IMR-90 (cell line): ENCODE measurements around the gene NAGLU. TPM values are rescaled to one million over a fixed set of nuclear protein-coding genes. Genes with fewer than 3 reads are reported as not detected.
A peak's percentile ranks its signal among the peaks of the same experiment; 100 is the strongest.

Source experiments
- ATAC-seq: fragments of 200-7000 bp; cut with Tn5 transposase; 2 replicates; pipeline ENCODE4 v1.9.1; 2020; ENCODE audit warnings: low read depth, mild to moderate bottlenecking, moderate library complexity
- BruUV-seq: library from RNA; stranded (reverse); fragments of 400-500 nt; replicated peaks from 2 replicates; lab custom pipeline; 2021; lab: Mats Ljungman, UMichigan
- CTCF ChIA-PET: fragments of 300-600 bp; formaldehyde crosslinking; extraction: SDS; loops from one replicate; lab custom pipeline; 2021; ENCODE audit warnings: antibody characterized with exemption; lab: Yijun Ruan, JAX
- POLR2A ChIA-PET: fragments of 300-600 bp; sonication (Branson Sonifier 250); formaldehyde crosslinking; loops from one replicate; lab custom pipeline; 2022; ENCODE audit warnings: antibody characterized with exemption; ENCODE audit not compliant: unreplicated experiment; lab: Charles Lee
- DNase-seq: peaks from one replicate; pipeline ENCODE4 v3.0.0; 2013
- H2AFZ ChIP-seq: replicated peaks from 2 replicates; pipeline ENCODE3; 2013; ENCODE audit warnings: low read length, mild to moderate bottlenecking; ENCODE audit not compliant: poor library complexity
- H2AK5ac ChIP-seq: 2 replicates; pipeline ENCODE4 v1.6.1; 2013; ENCODE audit warnings: low read depth, low read length, inconsistent platforms
- H2AK9ac ChIP-seq: replicated peaks from 2 replicates; pipeline ENCODE3; 2013; ENCODE audit warnings: mild to moderate bottlenecking, low read depth, low read length, moderate library complexity; ENCODE audit not compliant: poor library complexity
- H2BK120ac ChIP-seq: 2 replicates; pipeline ENCODE4 v1.6.1; 2013; ENCODE audit warnings: low read depth, low read length, inconsistent platforms
- H2BK15ac ChIP-seq: 3 replicates; pipeline ENCODE4 v1.6.1; 2013; ENCODE audit warnings: low read depth, low read length, inconsistent platforms
- H2BK20ac ChIP-seq: 2 replicates; pipeline ENCODE4 v1.6.1; 2013; ENCODE audit warnings: low read depth, mild to moderate bottlenecking, inconsistent platforms, low read length, moderate library complexity
- H2BK5ac ChIP-seq: 2 replicates; pipeline ENCODE4 v1.6.1; 2013; ENCODE audit warnings: mild to moderate bottlenecking, low read depth, low read length, inconsistent platforms; ENCODE audit not compliant: poor library complexity, severe bottlenecking
- H3K14ac ChIP-seq: replicated peaks from 2 replicates; pipeline ENCODE4 v1.6.1; 2013; ENCODE audit warnings: low read depth, low read length, inconsistent platforms
- H3K18ac ChIP-seq: 2 replicates; pipeline ENCODE4 v1.6.1; 2013; ENCODE audit warnings: low read depth, low read length, control low read depth
- H3K23ac ChIP-seq: 2 replicates; pipeline ENCODE4 v1.6.1; 2013; ENCODE audit warnings: low read depth, low read length, inconsistent platforms
- H3K27ac ChIP-seq: 2 replicates; pipeline ENCODE4 v1.5.1; 2013; ENCODE audit warnings: mild to moderate bottlenecking, control low read depth, low read length; ENCODE audit not compliant: insufficient read depth
- H3K27me3 ChIP-seq: 2 replicates; pipeline ENCODE4 v1.6.1; 2013; ENCODE audit warnings: low read length; ENCODE audit not compliant: control insufficient read depth, insufficient read depth
- H3K36me3 ChIP-seq: 2 replicates; pipeline ENCODE4 v1.6.1; 2013; ENCODE audit warnings: low read length, mixed read lengths; ENCODE audit not compliant: control insufficient read depth, insufficient read depth
- H3K4ac ChIP-seq: 2 replicates; pipeline ENCODE4 v1.6.1; 2013; ENCODE audit warnings: low read depth, low read length, inconsistent platforms
- H3K4me1 ChIP-seq: 2 replicates; pipeline ENCODE4 v1.6.1; 2013; ENCODE audit warnings: low read length, mixed read lengths; ENCODE audit not compliant: control insufficient read depth, insufficient read depth
- H3K4me2 ChIP-seq: 2 replicates; pipeline ENCODE4 v1.6.1; 2013; ENCODE audit warnings: low read depth, mild to moderate bottlenecking, control low read depth, low read length, moderate library complexity
- H3K4me3 ChIP-seq: 2 replicates; pipeline ENCODE4 v1.5.1; 2013; ENCODE audit warnings: low read depth, mild to moderate bottlenecking, control low read depth, low read length, moderate library complexity; ENCODE audit not compliant: insufficient read depth
- H3K56ac ChIP-seq: 2 replicates; pipeline ENCODE4 v1.6.1; 2013; ENCODE audit warnings: low read length, inconsistent platforms; ENCODE audit not compliant: insufficient read depth; ENCODE audit errors: extremely low read depth
- H3K79me1 ChIP-seq, 2 experiments: 2 replicates each; pipeline ENCODE4 v1.6.1; 2013; ENCODE audit warnings: low read length in 2 of 2, inconsistent platforms in 1 of 2, low read depth in 1 of 2
- H3K9ac ChIP-seq: 2 replicates; pipeline ENCODE4 v1.6.1; 2013; ENCODE audit warnings: low read depth, low read length, control low read depth
- H3K9me1 ChIP-seq: 2 replicates; pipeline ENCODE4 v1.6.1; 2013; ENCODE audit warnings: low read length, inconsistent platforms; ENCODE audit not compliant: insufficient read depth
- H3K9me3 ChIP-seq: 2 replicates; pipeline ENCODE4 v1.6.1; 2013; ENCODE audit warnings: low read length; ENCODE audit not compliant: control insufficient read depth, insufficient read depth
- H4K20me1 ChIP-seq: 2 replicates; pipeline ENCODE4 v1.6.1; 2013; ENCODE audit warnings: low read length, inconsistent platforms; ENCODE audit not compliant: insufficient read depth
- H4K5ac ChIP-seq: 2 replicates; pipeline ENCODE4 v1.6.1; 2013; ENCODE audit warnings: mild to moderate bottlenecking, low read depth, low read length, control low read depth
- H4K8ac ChIP-seq, 2 experiments: 2 replicates each; pipeline ENCODE4 v1.6.1; 2013; ENCODE audit warnings: low read depth in 2 of 2, low read length in 2 of 2, control low read depth in 1 of 2, inconsistent platforms in 1 of 2
- H4K91ac ChIP-seq: 2 replicates; pipeline ENCODE4 v1.6.1; 2013; ENCODE audit warnings: low read depth, low read length, inconsistent platforms; ENCODE audit not compliant: insufficient read depth
- FOS ChIP-seq: fragments of 150-350 bp; IDR thresholded peaks from 2 replicates; pipeline ENCODE4 v1.6.1; 2016; ENCODE audit warnings: low read depth, low read length
- POLR2A ChIP-seq: IDR thresholded peaks from 2 replicates; pipeline ENCODE4 v1.6.1; 2012; ENCODE audit warnings: mild to moderate bottlenecking, low read depth, low read length
- WGBS, 2 experiments: methylation state at CpG; one replicate each; pipeline versions ENCODE4 v1.1.5 to v1.1.7; 2013; ENCODE audit warnings: missing lambda C conversion rate in 2 of 2; ENCODE audit not compliant: insufficient read length in 1 of 2; ENCODE audit errors: extremely low coverage in 2 of 2; 5-methylcytosine and 5-hydroxymethylcytosine counted together
- dilution Hi-C: fragments of 300-500 bp; cut with HindIII; formaldehyde crosslinking; loops from one replicate; pipeline ENCODE4 v1.14.3; 2018; ENCODE audit warnings: low sequenced_read_pairs; ENCODE audit not compliant: unreplicated experiment
- in situ Hi-C: fragments of 300-500 bp; cut with MboI; formaldehyde crosslinking; loops from 3 replicates; pipeline ENCODE4 v1.14.3; 2019; ENCODE audit warnings: low sequenced_read_pairs, inconsistent platforms, mixed read lengths
- intact Hi-C: fragments of 100-400 bp; cut with micrococcal nuclease; formaldehyde crosslinking; loops from 2 replicates; pipeline ENCODE4 v1.10.0; 2022
- polyA plus RNA-seq, 3 experiments: library from polyadenylated mRNA; depleted of rRNA; stranded (reverse); fragments of >200 nt; gene quantifications; 2 replicates each; pipeline ENCODE4 v1.2.3, GENCODE V29; 2012; ENCODE audit warnings: low replicate concordance in 1 of 3
- total RNA-seq: library from RNA; depleted of rRNA; stranded (reverse); fragments of >200 nt; gene quantifications from 2 replicates; pipeline ENCODE4 v1.2.3, GENCODE V29; 2012

Gene NAGLU
- total and polyA plus RNA-seq, 2 of the 4 experiments (the other 2 are of a cell fraction) = 6.5 to 29.2 TPM

DNA sequence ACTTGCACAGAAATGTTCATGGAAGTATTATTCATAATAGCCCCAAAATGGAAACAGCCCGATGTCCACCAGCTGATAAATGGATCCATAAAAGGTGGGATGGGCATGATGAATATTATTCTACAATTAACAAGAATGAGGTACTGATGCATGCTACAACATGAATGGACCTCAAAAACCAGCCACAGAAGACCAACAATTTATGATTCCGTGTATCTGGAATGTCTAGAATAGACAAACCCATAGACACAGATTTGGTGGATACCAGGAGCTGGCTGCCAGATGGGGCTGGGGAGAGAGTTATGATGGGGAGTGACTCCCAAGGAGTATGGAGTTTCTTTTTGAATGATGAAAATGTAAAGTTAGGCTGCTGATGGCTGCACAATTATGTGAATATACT, 10.8 kb upstream of the NAGLU start:
- H2BK120ac ChIP-seq = peak overlapping the region; percentile 90
- no CpG with 5 or more reads among the region's 2 CpGs for WGBS, 2 experiments
- peak overlapping the region; percentile 84 for H2BK5ac ChIP-seq
- H2AFZ ChIP-seq = no peak overlapping the region
- peak overlapping the region; percentile 90; the same call in 1 of the 2 replicates for H2BK20ac ChIP-seq
- peak overlapping the region; percentile 31; the same call in 1 of the 2 replicates for H4K91ac ChIP-seq
- H3K27ac ChIP-seq = no peak overlapping the region; the same call in 1 of the 2 replicates
- H4K5ac ChIP-seq = no peak overlapping the region
- BruUV-seq = no TSS peak
- dilution Hi-C loops = no loop called here
- no peaks in the 10 kb centered on the region for H4K20me1 ChIP-seq
- H3K9me3 ChIP-seq = no peaks in the 10 kb centered on the region
- peaks cover 2% of the 10 kb centered on the region; the same call in 1 of the 2 replicates for H3K36me3 ChIP-seq
- H2AK9ac ChIP-seq = no peak overlapping the region
- ChIA-PET POLR2A (interaction anchor here (0.5 kb wide), 1 partner anchor 342 kb away, joined by 3 read pairs; no protein-coding TSS in a partner anchor), CTCF (interaction anchor here (0.9 kb wide), 1 partner anchor 344 kb away, joined by 3 read pairs; the partner anchor contains the start of gene KCNH4)
- peaks cover 37% of the 10 kb centered on the region for H3K4me1 ChIP-seq
- no peak overlapping the region for H3K4me3 ChIP-seq
- peak; percentile 28 for ATAC-seq
- H4K8ac ChIP-seq = peak overlapping the region; percentile 30 to 47
- H3K9ac ChIP-seq = no peak overlapping the region
- peak overlapping the region; percentile 16; the same call in 1 of the 2 replicates for H3K4me2 ChIP-seq
- H3K9me1 ChIP-seq = peaks cover 28% of the 10 kb centered on the region
- H3K79me1 ChIP-seq = peaks cover 9 to 37% of the 10 kb centered on the region in 2 experiments; a peak in 3 of 4 replicates
- peak overlapping the region; percentile 57; the same call in 1 of the 2 replicates for H2AK5ac ChIP-seq
- peak overlapping the region; percentile 44; the same call in 2 of the 3 replicates for H2BK15ac ChIP-seq
- H3K27me3 ChIP-seq = no peaks in the 10 kb centered on the region
- intact Hi-C loops = loop anchor here (5.0 to 10.0 kb wide), 3 partner anchors 303 to 563 kb away; no protein-coding TSS in a partner anchor
- peak overlapping the region; percentile 92; the same call in 1 of the 2 replicates for H3K4ac ChIP-seq
- no peak overlapping the region for H3K56ac ChIP-seq
- H3K14ac ChIP-seq = peak overlapping the region; percentile 81; the same call in 1 of the 2 replicates
- H3K18ac ChIP-seq = peak overlapping the region; percentile 19; the same call in 1 of the 2 replicates
- H3K23ac ChIP-seq = peak overlapping the region; percentile 6; the same call in 1 of the 2 replicates
- peak; percentile 89 for DNase-seq
- TF ChIP-seq FOS (0 out of 2 replicates have a peak, but pooled peaks have one; percentile 5), POLR2A (no peak)
- in situ Hi-C loops = loop anchor here (5.0 to 10.0 kb wide), 2 partner anchors 98 to 300 kb away; no protein-coding TSS in a partner anchor
